K562 (cell line): ENCODE data around the gene DOK1. TPM values are rescaled to one million over a fixed set of nuclear protein-coding genes. Genes with fewer than 3 reads are reported as not detected.

Experiments used
- HNRNPLL ChIP-seq: fragments of 200-400 bp; formaldehyde crosslinking; IDR thresholded peaks from 2 replicates; pipeline ENCODE4 v1.6.1; 2017; ENCODE audit warnings: low read length, low read depth, mild to moderate bottlenecking; ENCODE audit not compliant: poor library complexity, severe bottlenecking
- MTA2 ChIP-seq: fragments of 450-650 bp; IDR thresholded peaks from 2 replicates; pipeline ENCODE4 v1.6.1; 2016; ENCODE audit warnings: low read depth
- POLR3A ChIP-seq: IDR thresholded peaks from 2 replicates; pipeline ENCODE4 v1.6.1; 2011; ENCODE audit warnings: borderline replicate concordance, mild to moderate bottlenecking, moderate library complexity; ENCODE audit not compliant: insufficient read length, insufficient read depth; ENCODE audit errors: extremely low read depth
- TEAD2 ChIP-seq: fragments of 450-650 bp; IDR thresholded peaks from 2 replicates; pipeline ENCODE4 v1.6.1; 2016; ENCODE audit warnings: missing genetic modification characterization, control low read depth, missing compliant biosample characterization
- ZFP36 ChIP-seq: fragments of 150-350 bp; IDR thresholded peaks from 2 replicates; pipeline ENCODE4 v1.6.1; 2018; ENCODE audit warnings: low read length, low read depth; ENCODE audit not compliant: partially characterized antibody
- polyA plus RNA-seq, 8 experiments: library from polyadenylated mRNA; depleted of rRNA in 4 of 8; stranded (reverse) in 5 of 8; unstranded in 3 of 8; fragments of >200 nt; fragmentation: Nextera tagmentation in 2 of 8; fragmentation: Illumina TruSeq in 1 of 8; extraction: Ambion mirVana in 2 of 8; extraction: Trizol in 1 of 8; gene quantifications; 2 replicates each; pipeline versions ENCODE4 v1.2.1 to v1.2.3, GENCODE V29; 2011 to 2014; ENCODE audit warnings: inconsistent platforms in 1 of 8, missing spikeins in 1 of 8
- total RNA-seq, 7 experiments: library from RNA; depleted of rRNA in 6 of 7; stranded (reverse); fragments of >200 nt in 6 of 7; fragmentation: Illumina TruSeq in 2 of 7; extraction: Trizol in 2 of 7; gene quantifications; 2 replicates each; pipeline versions ENCODE4 v1.2.1 to v1.2.3, GENCODE V29; 2011 to 2021; ENCODE audit warnings: low replicate concordance in 1 of 7
- TF ChIP-seq, protein P1 (sequence below): fragments of 250-450 bp; sonication (Bioruptor Pico); IDR thresholded peaks from 2 replicates; pipeline ENCODE4 v1.5.0; 2021; ENCODE audit warnings: mild to moderate bottlenecking, borderline replicate concordance
- TF ChIP-seq, protein P2 (sequence below): sonication (generic); formaldehyde crosslinking; IDR thresholded peaks from 2 replicates; pipeline ENCODE4 v1.8.1; 2023; ENCODE audit warnings: missing genetic modification reagents, mild to moderate bottlenecking, borderline replicate concordance
- TF ChIP-seq, protein P3 (sequence below): fragments of 250-450 bp; sonication (Bioruptor Pico); IDR thresholded peaks from 2 replicates; pipeline ENCODE4 v1.5.0; 2021
- TF ChIP-seq, protein P4 (sequence below), 3 experiments: fragments of 200-800 bp in 1 of 3; fragments of 250-450 bp in 1 of 3; fragments of 450-650 bp in 1 of 3; sonication (Bioruptor Pico) in 1 of 3; sonication (Bioruptor generic) in 1 of 3; formaldehyde crosslinking in 1 of 3; IDR thresholded peaks; 2 replicates each; pipeline versions ENCODE4 v1.6.1 to v1.8.0; 2016 to 2022; ENCODE audit warnings: mild to moderate bottlenecking in 2 of 3, missing genetic modification characterization in 2 of 3, missing compliant biosample characterization in 1 of 3, moderate library complexity in 1 of 3
- TF ChIP-seq, protein P5 (sequence below): fragments of 200-800 bp; sonication (Bioruptor generic); IDR thresholded peaks from 2 replicates; pipeline ENCODE4 v1.6.1; 2017; ENCODE audit warnings: missing genetic modification characterization, missing compliant biosample characterization

DOK1 gene
- total and polyA plus RNA-seq, 9 of the 15 experiments (the other 6 are each of a cell fraction or from before 2014, with no cell fraction given) = 0.59 to 36.4 (median 16.1) TPM

DNA sequence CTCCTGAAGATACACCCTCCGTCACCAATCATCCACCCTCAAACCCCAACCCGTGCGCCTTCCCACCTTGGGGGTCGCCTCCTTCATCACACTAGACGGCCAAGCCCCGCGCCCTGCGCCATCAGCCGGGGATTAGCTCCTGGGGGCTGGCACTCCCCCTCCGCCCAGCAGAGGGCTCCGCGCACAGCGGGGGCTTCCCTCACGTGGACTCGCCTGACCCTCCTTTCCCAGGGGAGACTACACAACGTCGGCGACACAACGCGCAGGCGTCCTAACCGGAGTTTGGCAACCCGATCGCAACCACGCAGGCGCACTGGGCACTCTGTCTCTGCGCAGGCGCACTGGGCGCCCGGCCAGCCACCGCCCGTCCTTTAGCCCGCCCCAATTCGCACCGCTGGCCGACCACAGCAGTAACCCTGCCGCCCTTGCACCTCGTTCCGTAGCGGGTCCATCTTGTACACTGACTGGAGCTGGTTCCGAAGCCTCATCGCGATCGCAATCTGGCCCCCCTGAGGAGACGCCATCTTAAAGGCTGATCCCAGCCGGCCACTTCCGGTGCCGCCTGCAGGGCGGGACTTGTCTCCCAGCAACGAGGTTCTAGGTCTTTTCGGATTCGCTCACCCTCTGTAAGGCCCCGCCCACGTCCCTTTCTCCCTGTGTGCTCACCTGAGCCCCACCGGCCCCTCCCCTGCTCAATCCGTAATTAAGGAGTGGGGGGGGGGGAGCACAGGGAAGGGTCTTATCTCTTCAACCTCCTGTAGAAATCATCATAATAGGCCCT is 47.2 kb upstream of the DOK1 start, which contains the start of gene PCGF1 (continued):
- TF ChIP-seq, protein P1, sequence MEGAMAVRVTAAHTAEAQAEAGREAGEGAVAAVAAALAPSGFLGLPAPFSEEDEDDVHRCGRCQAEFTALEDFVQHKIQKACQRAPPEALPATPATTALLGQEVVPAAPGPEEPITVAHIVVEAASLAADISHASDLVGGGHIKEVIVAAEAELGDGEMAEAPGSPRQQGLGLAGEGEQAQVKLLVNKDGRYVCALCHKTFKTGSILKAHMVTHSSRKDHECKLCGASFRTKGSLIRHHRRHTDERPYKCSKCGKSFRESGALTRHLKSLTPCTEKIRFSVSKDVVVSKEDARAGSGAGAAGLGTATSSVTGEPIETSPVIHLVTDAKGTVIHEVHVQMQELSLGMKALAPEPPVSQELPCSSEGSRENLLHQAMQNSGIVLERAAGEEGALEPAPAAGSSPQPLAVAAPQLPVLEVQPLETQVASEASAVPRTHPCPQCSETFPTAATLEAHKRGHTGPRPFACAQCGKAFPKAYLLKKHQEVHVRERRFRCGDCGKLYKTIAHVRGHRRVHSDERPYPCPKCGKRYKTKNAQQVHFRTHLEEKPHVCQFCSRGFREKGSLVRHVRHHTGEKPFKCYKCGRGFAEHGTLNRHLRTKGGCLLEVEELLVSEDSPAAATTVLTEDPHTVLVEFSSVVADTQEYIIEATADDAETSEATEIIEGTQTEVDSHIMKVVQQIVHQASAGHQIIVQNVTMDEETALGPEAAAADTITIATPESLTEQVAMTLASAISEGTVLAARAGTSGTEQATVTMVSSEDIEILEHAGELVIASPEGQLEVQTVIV (CRISPR knock-in tag) = no peak
- TF ChIP-seq TEAD2 (tag) = no peak
- no peak for TF ChIP-seq POLR3A
- no peak for TF ChIP-seq ZFP36
- no peak for TF ChIP-seq HNRNPLL
- TF ChIP-seq, protein P2, sequence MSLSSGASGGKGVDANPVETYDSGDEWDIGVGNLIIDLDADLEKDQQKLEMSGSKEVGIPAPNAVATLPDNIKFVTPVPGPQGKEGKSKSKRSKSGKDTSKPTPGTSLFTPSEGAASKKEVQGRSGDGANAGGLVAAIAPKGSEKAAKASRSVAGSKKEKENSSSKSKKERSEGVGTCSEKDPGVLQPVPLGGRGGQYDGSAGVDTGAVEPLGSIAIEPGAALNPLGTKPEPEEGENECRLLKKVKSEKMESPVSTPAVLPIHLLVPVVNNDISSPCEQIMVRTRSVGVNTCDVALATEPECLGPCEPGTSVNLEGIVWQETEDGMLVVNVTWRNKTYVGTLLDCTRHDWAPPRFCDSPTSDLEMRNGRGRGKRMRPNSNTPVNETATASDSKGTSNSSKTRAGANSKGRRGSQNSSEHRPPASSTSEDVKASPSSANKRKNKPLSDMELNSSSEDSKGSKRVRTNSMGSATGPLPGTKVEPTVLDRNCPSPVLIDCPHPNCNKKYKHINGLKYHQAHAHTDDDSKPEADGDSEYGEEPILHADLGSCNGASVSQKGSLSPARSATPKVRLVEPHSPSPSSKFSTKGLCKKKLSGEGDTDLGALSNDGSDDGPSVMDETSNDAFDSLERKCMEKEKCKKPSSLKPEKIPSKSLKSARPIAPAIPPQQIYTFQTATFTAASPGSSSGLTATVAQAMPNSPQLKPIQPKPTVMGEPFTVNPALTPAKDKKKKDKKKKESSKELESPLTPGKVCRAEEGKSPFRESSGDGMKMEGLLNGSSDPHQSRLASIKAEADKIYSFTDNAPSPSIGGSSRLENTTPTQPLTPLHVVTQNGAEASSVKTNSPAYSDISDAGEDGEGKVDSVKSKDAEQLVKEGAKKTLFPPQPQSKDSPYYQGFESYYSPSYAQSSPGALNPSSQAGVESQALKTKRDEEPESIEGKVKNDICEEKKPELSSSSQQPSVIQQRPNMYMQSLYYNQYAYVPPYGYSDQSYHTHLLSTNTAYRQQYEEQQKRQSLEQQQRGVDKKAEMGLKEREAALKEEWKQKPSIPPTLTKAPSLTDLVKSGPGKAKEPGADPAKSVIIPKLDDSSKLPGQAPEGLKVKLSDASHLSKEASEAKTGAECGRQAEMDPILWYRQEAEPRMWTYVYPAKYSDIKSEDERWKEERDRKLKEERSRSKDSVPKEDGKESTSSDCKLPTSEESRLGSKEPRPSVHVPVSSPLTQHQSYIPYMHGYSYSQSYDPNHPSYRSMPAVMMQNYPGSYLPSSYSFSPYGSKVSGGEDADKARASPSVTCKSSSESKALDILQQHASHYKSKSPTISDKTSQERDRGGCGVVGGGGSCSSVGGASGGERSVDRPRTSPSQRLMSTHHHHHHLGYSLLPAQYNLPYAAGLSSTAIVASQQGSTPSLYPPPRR (CRISPR knock-in tag) = 0 out of 2 replicates have a peak, but pooled peaks have one; percentile 27
- TF ChIP-seq, protein P3, sequence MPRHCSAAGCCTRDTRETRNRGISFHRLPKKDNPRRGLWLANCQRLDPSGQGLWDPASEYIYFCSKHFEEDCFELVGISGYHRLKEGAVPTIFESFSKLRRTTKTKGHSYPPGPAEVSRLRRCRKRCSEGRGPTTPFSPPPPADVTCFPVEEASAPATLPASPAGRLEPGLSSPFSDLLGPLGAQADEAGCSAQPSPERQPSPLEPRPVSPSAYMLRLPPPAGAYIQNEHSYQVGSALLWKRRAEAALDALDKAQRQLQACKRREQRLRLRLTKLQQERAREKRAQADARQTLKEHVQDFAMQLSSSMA (CRISPR knock-in tag) = no peak
- TF ChIP-seq, protein P4, sequence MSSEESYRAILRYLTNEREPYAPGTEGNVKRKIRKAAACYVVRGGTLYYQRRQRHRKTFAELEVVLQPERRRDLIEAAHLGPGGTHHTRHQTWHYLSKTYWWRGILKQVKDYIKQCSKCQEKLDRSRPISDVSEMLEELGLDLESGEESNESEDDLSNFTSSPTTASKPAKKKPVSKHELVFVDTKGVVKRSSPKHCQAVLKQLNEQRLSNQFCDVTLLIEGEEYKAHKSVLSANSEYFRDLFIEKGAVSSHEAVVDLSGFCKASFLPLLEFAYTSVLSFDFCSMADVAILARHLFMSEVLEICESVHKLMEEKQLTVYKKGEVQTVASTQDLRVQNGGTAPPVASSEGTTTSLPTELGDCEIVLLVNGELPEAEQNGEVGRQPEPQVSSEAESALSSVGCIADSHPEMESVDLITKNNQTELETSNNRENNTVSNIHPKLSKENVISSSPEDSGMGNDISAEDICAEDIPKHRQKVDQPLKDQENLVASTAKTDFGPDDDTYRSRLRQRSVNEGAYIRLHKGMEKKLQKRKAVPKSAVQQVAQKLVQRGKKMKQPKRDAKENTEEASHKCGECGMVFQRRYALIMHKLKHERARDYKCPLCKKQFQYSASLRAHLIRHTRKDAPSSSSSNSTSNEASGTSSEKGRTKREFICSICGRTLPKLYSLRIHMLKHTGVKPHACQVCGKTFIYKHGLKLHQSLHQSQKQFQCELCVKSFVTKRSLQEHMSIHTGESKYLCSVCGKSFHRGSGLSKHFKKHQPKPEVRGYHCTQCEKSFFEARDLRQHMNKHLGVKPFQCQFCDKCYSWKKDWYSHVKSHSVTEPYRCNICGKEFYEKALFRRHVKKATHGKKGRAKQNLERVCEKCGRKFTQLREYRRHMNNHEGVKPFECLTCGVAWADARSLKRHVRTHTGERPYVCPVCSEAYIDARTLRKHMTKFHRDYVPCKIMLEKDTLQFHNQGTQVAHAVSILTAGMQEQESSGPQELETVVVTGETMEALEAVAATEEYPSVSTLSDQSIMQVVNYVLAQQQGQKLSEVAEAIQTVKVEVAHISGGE (CRISPR knock-in tag; IDR thresholded peaks at IDR 0.05) = peak in 1 of 3 experiments; percentile 48; a peak in 1 of 6 replicates
- TF ChIP-seq, protein P5, sequence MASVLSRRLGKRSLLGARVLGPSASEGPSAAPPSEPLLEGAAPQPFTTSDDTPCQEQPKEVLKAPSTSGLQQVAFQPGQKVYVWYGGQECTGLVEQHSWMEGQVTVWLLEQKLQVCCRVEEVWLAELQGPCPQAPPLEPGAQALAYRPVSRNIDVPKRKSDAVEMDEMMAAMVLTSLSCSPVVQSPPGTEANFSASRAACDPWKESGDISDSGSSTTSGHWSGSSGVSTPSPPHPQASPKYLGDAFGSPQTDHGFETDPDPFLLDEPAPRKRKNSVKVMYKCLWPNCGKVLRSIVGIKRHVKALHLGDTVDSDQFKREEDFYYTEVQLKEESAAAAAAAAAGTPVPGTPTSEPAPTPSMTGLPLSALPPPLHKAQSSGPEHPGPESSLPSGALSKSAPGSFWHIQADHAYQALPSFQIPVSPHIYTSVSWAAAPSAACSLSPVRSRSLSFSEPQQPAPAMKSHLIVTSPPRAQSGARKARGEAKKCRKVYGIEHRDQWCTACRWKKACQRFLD (CRISPR knock-in tag) = peak; percentile 89
- TF ChIP-seq MTA2 = no peak
